Endothelial cell of umbilical vein (primary cell): ENCODE data around the gene ATP8B3. TPM values are rescaled to one million over a fixed set of nuclear protein-coding genes. Genes with fewer than 3 reads are reported as not detected.

Source experiments
- BruUV-seq: library from RNA; stranded (reverse); fragments of 400-500 nt; replicated peaks from 2 replicates; lab custom pipeline; 2021; lab: Mats Ljungman, UMichigan
- CTCF ChIA-PET: fragments of 300-600, 350-600 bp; sonication (Branson Sonifier 250); formaldehyde crosslinking; loops from one replicate; lab custom pipeline; 2021; ENCODE audit warnings: antibody characterized with exemption, inconsistent platforms; lab: Charles Lee
- POLR2A ChIA-PET: fragments of 300-600, 350-600 bp; sonication (Branson Sonifier 250); formaldehyde crosslinking; loops from one replicate; lab custom pipeline; 2021; ENCODE audit warnings: antibody characterized with exemption, inconsistent platforms; lab: Charles Lee
- DNase-seq: peaks from one replicate; pipeline ENCODE4 v3.0.0-alpha.2; 2011; ENCODE audit warnings: low read depth, low spot score
- FAIRE-seq: peaks from 2 replicates; lab custom pipeline; 2011; peaks lifted over from hg19 to GRCh38; lab: Jason Lieb, UNC
- H2AFZ ChIP-seq: 2 replicates; pipeline ENCODE4 v1.6.0; 2012; ENCODE audit warnings: low read depth, low read length, control low read depth, inconsistent platforms
- H3K27ac ChIP-seq: 2 replicates; pipeline ENCODE4 v1.5.1; 2011; ENCODE audit warnings: low read depth, mild to moderate bottlenecking, control low read depth, low read length, moderate library complexity; ENCODE audit not compliant: insufficient read depth
- H3K27me3 ChIP-seq, 2 experiments: 2 replicates each; pipeline versions ENCODE4 v1.6.0 to v1.6.1; 2011; ENCODE audit warnings: low read length in 2 of 2, mixed read lengths in 1 of 2; ENCODE audit not compliant: control insufficient read depth in 2 of 2, insufficient read depth in 2 of 2
- H3K36me3 ChIP-seq, 2 experiments: 2 replicates in 1 of 2; 3 replicates in 1 of 2; pipeline ENCODE4 v1.5.1; 2011; ENCODE audit warnings: low read length in 2 of 2, mild to moderate bottlenecking in 1 of 2, moderate library complexity in 1 of 2; ENCODE audit not compliant: control insufficient read depth in 2 of 2, insufficient read depth in 2 of 2; ENCODE audit errors: extremely low read depth in 1 of 2
- H3K4me1 ChIP-seq: 3 replicates; pipeline ENCODE4 v1.5.1; 2011; ENCODE audit warnings: mild to moderate bottlenecking, low read length; ENCODE audit not compliant: control insufficient read depth, insufficient read depth; ENCODE audit errors: extremely low read depth
- H3K4me2 ChIP-seq: 2 replicates; pipeline ENCODE4 v1.6.1; 2011; ENCODE audit warnings: low read length, control low read depth, mixed read lengths; ENCODE audit not compliant: insufficient read depth
- H3K4me3 ChIP-seq, 3 experiments: fragments of 200-600 bp in 1 of 3; sonication (generic), shearing (Covaris generic) in 1 of 3; replicated peaks in 1 of 3; 2 replicates each; pipeline ENCODE4 v1.5.1; 2011 to 2016; ENCODE audit warnings: control low read depth in 3 of 3, low read length in 3 of 3, mild to moderate bottlenecking in 2 of 3, inconsistent platforms in 1 of 3, low read depth in 1 of 3, moderate library complexity in 1 of 3; ENCODE audit not compliant: insufficient read depth in 1 of 3
- H3K79me2 ChIP-seq: 2 replicates; pipeline ENCODE4 v1.6.0; 2012; ENCODE audit warnings: low read length, inconsistent platforms; ENCODE audit not compliant: control insufficient read depth, insufficient read depth
- H3K9ac ChIP-seq: replicated peaks from 2 replicates; pipeline ENCODE3; 2011; ENCODE audit warnings: low read length, control low read depth; ENCODE audit not compliant: insufficient read depth; ENCODE audit errors: extremely low read depth
- H3K9me1 ChIP-seq: replicated peaks from 3 replicates; pipeline ENCODE4 v1.6.0; 2011; ENCODE audit warnings: mild to moderate bottlenecking, low read length; ENCODE audit not compliant: control insufficient read depth, insufficient read depth; ENCODE audit errors: extremely low read depth
- H3K9me3 ChIP-seq: replicated peaks from 2 replicates; pipeline ENCODE4 v1.5.1; 2012; ENCODE audit warnings: low read length, inconsistent platforms; ENCODE audit not compliant: control insufficient read depth, insufficient read depth
- H4K20me1 ChIP-seq: replicated peaks from 2 replicates; pipeline ENCODE3; 2011; ENCODE audit warnings: mild to moderate bottlenecking, low read length; ENCODE audit not compliant: control insufficient read depth, insufficient read depth; ENCODE audit errors: extremely low read depth
- EZH2 ChIP-seq: IDR thresholded peaks from 2 replicates; pipeline ENCODE4 v1.6.1; 2012; ENCODE audit warnings: borderline replicate concordance, low read depth, mild to moderate bottlenecking, moderate library complexity, low read length, inconsistent platforms; ENCODE audit not compliant: severe bottlenecking
- GATA2 ChIP-seq: IDR thresholded peaks from 2 replicates; pipeline ENCODE4 v1.7.0; 2011; ENCODE audit warnings: low read depth, mild to moderate bottlenecking, moderate library complexity, mixed read lengths, low read length; ENCODE audit not compliant: insufficient read length, insufficient read depth
- MAX ChIP-seq: IDR thresholded peaks from 2 replicates; pipeline ENCODE4 v1.6.1; 2011; ENCODE audit not compliant: insufficient read depth, insufficient read length
- POLR2A ChIP-seq: IDR thresholded peaks from 2 replicates; pipeline ENCODE4 v1.6.1; 2012; ENCODE audit warnings: low read depth, mild to moderate bottlenecking, control low read depth, low read length
- POLR2AphosphoS5 ChIP-seq: IDR thresholded peaks from 2 replicates; pipeline ENCODE4 v1.6.1; 2012; ENCODE audit warnings: low read depth, mild to moderate bottlenecking, control low read depth, low read length, moderate library complexity; ENCODE audit not compliant: insufficient read depth
- dilution Hi-C: fragments of 300-500 bp; cut with MboI; formaldehyde crosslinking; loops from one replicate; pipeline ENCODE4 v1.15.0; 2019; ENCODE audit warnings: low sequenced_read_pairs; ENCODE audit not compliant: extremely low pct_ligation_motif_present
- intact Hi-C: fragments of 100-400 bp; cut with micrococcal nuclease; formaldehyde crosslinking; loops from one replicate; pipeline ENCODE4 v1.10.0; 2022
- polyA plus RNA-seq, 4 experiments: library from polyadenylated mRNA; depleted of rRNA in 3 of 4; stranded (reverse) in 3 of 4; unstranded in 1 of 4; fragments of >200 nt; gene quantifications; 2 replicates each; pipeline versions ENCODE4 v1.2.1 to v1.2.3, GENCODE V29; 2011 to 2012; ENCODE audit warnings: missing spikeins in 1 of 4
- total RNA-seq: library from RNA; stranded (reverse); gene quantifications from 2 replicates; pipeline ENCODE4 v1.2.3, GENCODE V29; 2021

The ATP8B3 gene
- total and polyA plus RNA-seq, 2 donors (not counting 3 experiments of a cell fraction or from before 2014, with no cell fraction given): 1.1 to 7.3 TPM

GRCh38 chr19:1749373-1750342 is 62.4 kb downstream of the ATP8B3 start:
- no peaks in the 10 kb centered on the region for H3K36me3 ChIP-seq
- no TSS peak for BruUV-seq
- no peak overlapping the region for H3K9ac ChIP-seq
- dilution Hi-C loops (no loop called here), intact Hi-C loops (no loop called here)
- no peaks in the 10 kb centered on the region for H3K9me1 ChIP-seq
- ChIA-PET CTCF (no interaction called here), POLR2A (no interaction called here)
- no peaks in the 10 kb centered on the region for H3K9me3 ChIP-seq
- FAIRE-seq (no peak), DNase-seq (no peak)
- H3K4me2 ChIP-seq: no peak overlapping the region
- peaks cover 52 to 58% of the 10 kb centered on the region in 2 experiments for H3K27me3 ChIP-seq
- H3K27ac ChIP-seq: no peak overlapping the region
- H3K4me3 ChIP-seq: no peak overlapping the region
- H3K79me2 ChIP-seq: no peaks in the 10 kb centered on the region
- H3K4me1 ChIP-seq: peaks cover 16% of the 10 kb centered on the region
- TF ChIP-seq POLR2A: no peak
- peak; percentile 97 for TF ChIP-seq EZH2
- H4K20me1 ChIP-seq: no peaks in the 10 kb centered on the region
- no peak overlapping the region for H2AFZ ChIP-seq

- DNase-seq (no peak), FAIRE-seq (no peak)
- CTCF ChIA-PET: no interaction called here
Observed at GRCh38 chr19:1748873-1749341, 63.2 kb downstream of the ATP8B3 start.

More at GRCh38 chr19:1748873-1749341, 63.2 kb downstream of the ATP8B3 start:
- H3K27ac ChIP-seq: no peak overlapping the region
- no peaks in the 10 kb centered on the region for H3K9me3 ChIP-seq
- TF ChIP-seq GATA2 (no peak), POLR2AphosphoS5 (no peak), EZH2 (peak; percentile 94), MAX (no peak), POLR2A (no peak)
- H3K36me3 ChIP-seq: no peaks in the 10 kb centered on the region
- H3K27me3 ChIP-seq: peaks cover 49 to 54% of the 10 kb centered on the region in 2 experiments
- H3K9ac ChIP-seq: no peak overlapping the region
- H3K9me1 ChIP-seq: no peaks in the 10 kb centered on the region
- no peaks in the 10 kb centered on the region for H4K20me1 ChIP-seq
- H3K79me2 ChIP-seq: no peaks in the 10 kb centered on the region
- H2AFZ ChIP-seq: no peak overlapping the region
- H3K4me3 ChIP-seq: no peak overlapping the region
- BruUV-seq: no TSS peak
- intact Hi-C loops (no loop called here), dilution Hi-C loops (no loop called here)
- POLR2A ChIA-PET: no interaction called here
- H3K4me2 ChIP-seq: no peak overlapping the region
- peaks cover 16% of the 10 kb centered on the region for H3K4me1 ChIP-seq
